Measurements from ENCODE around the gene TULP3.

TULP3 gene

DNA sequence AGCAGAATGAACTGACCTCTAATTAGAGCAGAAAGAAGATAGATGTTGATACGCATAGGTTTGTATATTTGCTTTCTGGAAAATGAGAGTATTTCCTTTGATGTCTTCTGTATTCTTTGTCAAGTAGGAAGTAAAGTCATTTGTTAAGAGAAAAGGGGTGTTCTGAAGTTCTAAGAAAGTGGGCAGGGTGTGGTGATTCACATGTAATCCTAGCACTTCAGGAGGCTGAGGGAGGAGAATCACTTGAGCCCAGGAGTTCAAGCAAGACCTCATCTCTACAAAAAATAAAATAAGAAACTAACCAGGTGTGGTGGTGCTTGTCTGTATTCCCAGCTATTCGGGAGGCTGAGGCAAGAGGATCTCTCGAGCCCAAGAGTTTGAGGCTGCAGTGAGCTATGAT is 10.8 kb upstream of the TULP3 start:
- no CpG with 5 or more reads among the region's 3 CpGs for WGBS (ENCODE audit: extremely low coverage, insufficient coverage, low lambda C conversion rate)
- H3K36me3 ChIP-seq (ENCODE audit: control insufficient read depth, insufficient read depth, low read length): no peaks in the 10 kb centered on the region

DNA sequence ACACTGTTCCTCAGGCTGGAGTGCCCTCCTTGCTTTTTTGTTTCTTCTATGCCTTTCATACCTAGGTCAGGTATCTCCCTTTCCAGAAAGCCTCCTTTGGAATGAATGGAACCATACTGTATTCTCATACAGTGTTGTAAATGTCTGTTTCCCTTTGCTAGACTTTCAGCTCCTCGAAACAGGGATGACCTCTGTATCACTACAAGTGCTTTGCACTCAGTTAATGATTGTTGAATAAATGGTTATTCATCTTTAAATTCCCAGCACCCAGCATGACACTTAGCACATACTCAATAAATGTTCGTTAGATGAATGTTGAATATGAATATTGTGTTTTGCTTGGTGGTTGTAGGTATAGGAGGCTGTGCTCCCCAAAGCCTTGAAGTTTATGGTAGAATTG is 5.9 kb upstream of the TULP3 start:
- no peaks in the 10 kb centered on the region for H3K4me1 ChIP-seq (ENCODE audit: control insufficient read depth, low read depth, low read length)
- no peak overlapping the region for H3K4ac ChIP-seq (ENCODE audit: low read depth, low read length)
- H3K27ac ChIP-seq (ENCODE audit: low read depth, low read length): no peak overlapping the region
- no peak overlapping the region for H4K8ac ChIP-seq (ENCODE audit: low read depth, low read length)
- no peak overlapping the region for H3K18ac ChIP-seq (ENCODE audit: low read length)
- H3K79me2 ChIP-seq (ENCODE audit: control insufficient read depth, insufficient read depth, low read length): peaks cover 5% of the 10 kb centered on the region
- no peak overlapping the region for H3K23ac ChIP-seq (ENCODE audit: low read length)
- no peak overlapping the region for H3K4me3 ChIP-seq (ENCODE audit: low read length)
- H3K9ac ChIP-seq (ENCODE audit: low read length): no peak overlapping the region
- no peak overlapping the region for H4K5ac ChIP-seq (ENCODE audit: low read length)
- WGBS (ENCODE audit: extremely low coverage, insufficient coverage, low lambda C conversion rate): no CpG with 5 or more reads among the region's 2 CpGs
- no peak for DNase-seq
- no peak overlapping the region for H3K4me2 ChIP-seq (ENCODE audit: low read length)
- H3K36me3 ChIP-seq (ENCODE audit: control insufficient read depth, insufficient read depth, low read length): peaks cover 6% of the 10 kb centered on the region
- H2BK5ac ChIP-seq (ENCODE audit: low read length): no peak overlapping the region
- H3K27me3 ChIP-seq (ENCODE audit: insufficient read depth, low read length, poor library complexity): no peaks in the 10 kb centered on the region
- H2BK15ac ChIP-seq (replicated peaks; ENCODE audit: low read depth): no peak overlapping the region
- H2AK5ac ChIP-seq (ENCODE audit: low read length): no peak overlapping the region
- peaks cover 2% of the 10 kb centered on the region for H3K79me1 ChIP-seq (ENCODE audit: low read length)
- no peak overlapping the region for H3K56ac ChIP-seq (ENCODE audit: low read length)
- H2BK120ac ChIP-seq (ENCODE audit: low read depth, low read length): no peak overlapping the region

More for the DNA sequence above, 10.8 kb upstream of the TULP3 start:
- Histone ChIP-seq H3K27me3 (ENCODE audit: insufficient read depth, low read length, poor library complexity) (no peaks in the 10 kb centered on the region), H3K4ac (ENCODE audit: low read depth, low read length) (no peak overlapping the region), H3K9ac (ENCODE audit: low read length) (no peak overlapping the region), H2AK5ac (ENCODE audit: low read length) (no peak overlapping the region), H4K5ac (ENCODE audit: low read length) (no peak overlapping the region), H3K56ac (ENCODE audit: low read length) (no peak overlapping the region), H3K79me2 (ENCODE audit: control insufficient read depth, insufficient read depth, low read length) (peaks cover 30% of the 10 kb centered on the region), H3K4me3 (ENCODE audit: low read length) (no peak overlapping the region), H2BK120ac (ENCODE audit: low read depth, low read length) (no peak overlapping the region), H3K18ac (ENCODE audit: low read length) (no peak overlapping the region), H3K79me1 (ENCODE audit: low read length) (peaks cover 13% of the 10 kb centered on the region), H3K27ac (ENCODE audit: low read depth, low read length) (no peak overlapping the region), H4K8ac (ENCODE audit: low read depth, low read length) (no peak overlapping the region), H2BK15ac (replicated peaks; ENCODE audit: low read depth) (no peak overlapping the region), H3K4me1 (ENCODE audit: control insufficient read depth, low read depth, low read length) (peaks cover 2% of the 10 kb centered on the region), H3K4me2 (ENCODE audit: low read length) (no peak overlapping the region), H3K23ac (ENCODE audit: low read length) (no peak overlapping the region), H2BK5ac (ENCODE audit: low read length) (no peak overlapping the region)
- no peak for DNase-seq

DNA sequence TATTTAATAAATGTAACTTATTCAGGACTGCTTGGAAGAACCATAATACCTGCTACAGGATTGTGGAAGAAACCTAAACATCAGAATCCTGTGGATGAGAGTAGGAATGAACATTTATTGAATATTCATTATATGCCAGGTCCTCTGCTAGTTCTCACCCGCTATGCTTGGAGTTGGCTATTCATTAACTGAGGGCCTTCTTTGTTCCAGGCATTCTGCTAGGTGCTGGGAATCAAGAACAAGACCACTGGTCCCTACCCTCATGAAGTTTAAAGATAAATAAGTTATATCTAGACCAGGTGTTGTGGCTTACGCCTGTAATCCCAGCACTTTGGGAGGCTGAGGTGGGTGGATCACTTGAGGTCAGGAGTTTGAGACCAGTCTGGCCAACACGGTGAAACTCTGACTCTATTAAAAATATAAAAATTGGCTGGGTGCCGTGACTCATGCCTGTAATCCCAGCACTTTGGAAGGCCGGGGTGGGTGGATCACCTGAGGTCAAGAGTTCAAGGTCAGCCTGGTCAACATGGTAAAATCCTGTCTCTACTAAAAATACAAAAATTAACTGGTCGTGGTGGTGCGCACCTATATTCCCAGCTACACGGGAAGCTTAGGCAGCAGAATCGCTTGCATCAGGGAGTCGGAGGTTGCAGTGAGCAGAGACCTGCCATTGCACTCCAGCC is 3.8 kb upstream of the TULP3 start:
- Histone ChIP-seq H4K5ac (ENCODE audit: low read length) (no peak overlapping the region), H2BK120ac (ENCODE audit: low read depth, low read length) (no peak overlapping the region), H3K27ac (ENCODE audit: low read depth, low read length) (no peak overlapping the region), H3K79me1 (ENCODE audit: low read length) (no peaks in the 10 kb centered on the region), H3K27me3 (ENCODE audit: insufficient read depth, low read length, poor library complexity) (no peaks in the 10 kb centered on the region), H3K36me3 (ENCODE audit: control insufficient read depth, insufficient read depth, low read length) (peaks cover 6% of the 10 kb centered on the region), H3K23ac (ENCODE audit: low read length) (no peak overlapping the region), H3K4me2 (ENCODE audit: low read length) (no peak overlapping the region), H3K79me2 (ENCODE audit: control insufficient read depth, insufficient read depth, low read length) (no peaks in the 10 kb centered on the region), H2BK5ac (ENCODE audit: low read length) (no peak overlapping the region), H2BK15ac (replicated peaks; ENCODE audit: low read depth) (no peak overlapping the region), H3K4me3 (ENCODE audit: low read length) (no peak overlapping the region), H3K18ac (ENCODE audit: low read length) (no peak overlapping the region), H4K8ac (ENCODE audit: low read depth, low read length) (no peak overlapping the region), H3K9ac (ENCODE audit: low read length) (no peak overlapping the region), H3K56ac (ENCODE audit: low read length) (no peak overlapping the region), H3K4me1 (ENCODE audit: control insufficient read depth, low read depth, low read length) (no peaks in the 10 kb centered on the region), H2AK5ac (ENCODE audit: low read length) (no peak overlapping the region), H3K4ac (ENCODE audit: low read depth, low read length) (no peak overlapping the region)
- WGBS (ENCODE audit: extremely low coverage, insufficient coverage, low lambda C conversion rate): no CpG with 5 or more reads among the region's 10 CpGs
- DNase-seq: no peak

DNA sequence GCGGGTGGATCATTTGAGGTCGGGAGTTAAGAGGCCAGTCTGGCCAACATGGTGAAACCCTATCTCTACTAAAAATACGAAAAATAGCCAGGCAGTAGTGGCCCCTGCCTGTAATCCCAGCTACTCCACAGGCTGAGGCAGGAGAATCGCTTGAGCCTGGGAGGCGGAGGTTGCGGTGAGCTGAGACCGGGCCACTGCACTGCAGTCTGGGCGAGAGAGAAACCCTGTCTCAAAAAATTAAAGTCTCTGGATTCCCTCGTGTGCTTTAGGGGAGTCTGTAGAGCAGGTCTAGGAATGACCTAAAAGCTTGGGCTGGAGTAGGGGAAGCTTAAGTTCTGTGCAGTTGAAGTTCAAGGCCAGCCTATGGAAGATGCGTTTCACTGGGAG is 697 bp upstream of the TULP3 start:
- DNase-seq: no peak
- WGBS (ENCODE audit: extremely low coverage, insufficient coverage, low lambda C conversion rate): no CpG with 5 or more reads among the region's 10 CpGs
- Histone ChIP-seq H3K4me2 (ENCODE audit: low read length) (peak overlapping the region; percentile 69), H3K23ac (ENCODE audit: low read length) (peak overlapping the region; percentile 11), H3K36me3 (ENCODE audit: control insufficient read depth, insufficient read depth, low read length) (peaks cover 6% of the 10 kb centered on the region), H3K27me3 (ENCODE audit: insufficient read depth, low read length, poor library complexity) (no peaks in the 10 kb centered on the region), H2BK120ac (ENCODE audit: low read depth, low read length) (no peak overlapping the region), H2AK5ac (ENCODE audit: low read length) (no peak overlapping the region), H4K5ac (ENCODE audit: low read length) (no peak overlapping the region), H3K4me3 (ENCODE audit: low read length) (peak overlapping the region; percentile 34), H3K18ac (ENCODE audit: low read length) (no peak overlapping the region), H3K56ac (ENCODE audit: low read length) (peak overlapping the region; percentile 81), H3K79me2 (ENCODE audit: control insufficient read depth, insufficient read depth, low read length) (no peaks in the 10 kb centered on the region), H3K4ac (ENCODE audit: low read depth, low read length) (peak overlapping the region; percentile 25), H3K4me1 (ENCODE audit: control insufficient read depth, low read depth, low read length) (no peaks in the 10 kb centered on the region), H2BK5ac (ENCODE audit: low read length) (peak overlapping the region; percentile 56), H3K79me1 (ENCODE audit: low read length) (no peaks in the 10 kb centered on the region), H2BK15ac (replicated peaks; ENCODE audit: low read depth) (no peak overlapping the region), H3K9ac (ENCODE audit: low read length) (peak overlapping the region; percentile 84), H3K27ac (ENCODE audit: low read depth, low read length) (no peak overlapping the region), H4K8ac (ENCODE audit: low read depth, low read length) (no peak overlapping the region)

DNA sequence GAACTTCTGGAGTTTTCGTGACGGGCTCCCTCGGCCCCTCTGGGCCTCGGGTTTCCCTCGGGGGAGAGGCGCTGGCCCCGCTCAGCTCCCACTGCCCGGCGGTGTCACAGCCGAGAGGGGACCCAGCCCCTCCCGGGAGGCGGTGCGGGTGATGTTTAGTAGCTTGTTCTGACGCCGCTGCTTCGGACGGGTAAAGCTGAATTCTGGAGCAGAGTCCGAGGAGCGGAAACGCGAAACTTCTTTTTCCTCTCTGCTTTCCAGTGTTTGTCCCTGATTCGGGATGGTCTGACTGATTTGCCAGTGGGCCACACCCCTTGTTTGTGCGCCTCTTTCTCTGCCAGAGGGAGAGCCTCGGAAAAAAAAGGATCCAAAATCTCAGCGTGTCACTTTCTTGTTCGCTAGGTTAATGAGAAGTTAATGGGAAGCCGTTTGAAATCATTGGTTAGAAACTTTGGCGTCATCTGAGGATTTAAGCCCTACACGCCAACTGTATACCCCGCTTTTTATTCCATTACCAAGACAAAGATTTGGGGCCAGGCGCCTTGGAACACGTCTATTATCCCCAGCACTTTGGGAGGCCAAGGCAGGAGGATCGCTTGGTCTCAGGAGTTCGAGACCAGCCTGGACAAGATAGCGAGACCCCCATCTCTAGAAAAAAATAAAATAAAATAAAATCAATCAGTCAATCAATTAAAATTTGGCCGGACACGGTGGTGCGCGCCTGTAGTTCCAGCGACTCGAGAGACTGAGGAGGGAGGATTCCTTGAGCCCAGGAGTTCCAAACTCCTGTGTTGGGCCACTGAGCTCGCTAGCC is 756 bp downstream of the TULP3 start:
- Histone ChIP-seq H2BK5ac (ENCODE audit: low read length) (no peak overlapping the region), H3K79me1 (ENCODE audit: low read length) (peaks cover 2% of the 10 kb centered on the region), H2BK120ac (ENCODE audit: low read depth, low read length) (no peak overlapping the region), H3K4ac (ENCODE audit: low read depth, low read length) (no peak overlapping the region), H3K9ac (ENCODE audit: low read length) (peak overlapping the region; percentile 86), H4K5ac (ENCODE audit: low read length) (no peak overlapping the region), H3K36me3 (ENCODE audit: control insufficient read depth, insufficient read depth, low read length) (peaks cover 4% of the 10 kb centered on the region), H3K18ac (ENCODE audit: low read length) (peak overlapping the region; percentile 44), H3K4me3 (ENCODE audit: low read length) (peak overlapping the region; percentile 71), H2BK15ac (replicated peaks; ENCODE audit: low read depth) (no peak overlapping the region), H3K27me3 (ENCODE audit: insufficient read depth, low read length, poor library complexity) (no peaks in the 10 kb centered on the region), H3K56ac (ENCODE audit: low read length) (peak overlapping the region; percentile 91), H3K4me1 (ENCODE audit: control insufficient read depth, low read depth, low read length) (no peaks in the 10 kb centered on the region), H3K23ac (ENCODE audit: low read length) (no peak overlapping the region), H2AK5ac (ENCODE audit: low read length) (no peak overlapping the region), H3K27ac (ENCODE audit: low read depth, low read length) (peak overlapping the region; percentile 52), H3K79me2 (ENCODE audit: control insufficient read depth, insufficient read depth, low read length) (peaks cover 2% of the 10 kb centered on the region), H4K8ac (ENCODE audit: low read depth, low read length) (no peak overlapping the region), H3K4me2 (ENCODE audit: low read length) (peak overlapping the region; percentile 38)
- peak; percentile 67 for DNase-seq
- no CpG with 5 or more reads among the region's 42 CpGs for WGBS (ENCODE audit: extremely low coverage, insufficient coverage, low lambda C conversion rate)

All from mesendoderm (in vitro differentiated cells).